HG02943 (cell line): ENCODE results near the gene NSMF.

Experiments
- ATAC-seq: cut with Tn5 transposase; IDR thresholded peaks from one replicate; pipeline ENCODE4 v1.9.1; 2021; ENCODE audit warnings: mild to moderate bottlenecking, low read depth, moderate library complexity; ENCODE audit not compliant: unreplicated experiment

The NSMF gene

DNA sequence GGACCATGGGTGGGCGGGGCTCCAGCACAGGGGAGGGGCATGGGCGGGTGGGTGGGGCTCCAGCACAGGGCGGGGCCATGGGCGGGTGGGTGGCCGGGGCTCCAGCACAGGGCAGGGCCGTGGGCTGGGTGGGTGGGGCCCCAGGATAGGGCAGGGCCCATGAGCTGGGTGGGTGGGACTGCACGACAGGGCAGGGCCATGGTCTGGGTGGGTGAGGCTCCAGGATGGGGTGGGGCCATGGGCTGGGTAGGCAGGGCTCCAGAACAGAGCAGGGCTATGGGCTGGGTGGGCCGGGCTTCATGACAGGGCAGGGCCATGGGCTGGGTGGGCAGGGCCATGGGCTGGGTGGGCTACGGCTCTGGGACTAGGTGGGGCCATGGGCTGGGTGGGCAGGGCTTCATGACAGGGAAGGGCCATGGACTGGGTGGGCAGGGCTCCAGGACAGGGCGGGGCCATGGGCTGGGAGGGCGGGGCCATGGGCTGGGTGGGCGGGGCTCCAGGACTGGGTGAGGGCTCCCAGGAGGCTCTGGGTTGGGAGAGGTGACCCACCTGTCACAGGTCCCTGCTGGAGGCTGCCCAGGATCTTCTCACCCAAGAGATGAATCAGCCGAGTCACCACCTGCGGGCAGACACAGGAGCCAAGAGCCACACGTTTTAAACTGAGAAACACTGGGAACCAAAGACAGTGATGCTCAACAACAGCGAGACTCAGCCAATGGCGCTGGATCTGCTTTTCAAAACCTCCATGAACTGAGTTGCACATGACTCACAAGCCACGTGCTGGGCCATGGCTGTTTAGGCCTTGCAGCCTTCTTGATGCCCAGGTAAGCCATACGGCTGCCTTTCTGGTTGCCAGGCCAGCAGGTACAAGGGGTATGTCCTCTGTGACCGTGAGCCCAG, 33.6 kb upstream of the NSMF start:
- ATAC-seq, result no peak

DNA sequence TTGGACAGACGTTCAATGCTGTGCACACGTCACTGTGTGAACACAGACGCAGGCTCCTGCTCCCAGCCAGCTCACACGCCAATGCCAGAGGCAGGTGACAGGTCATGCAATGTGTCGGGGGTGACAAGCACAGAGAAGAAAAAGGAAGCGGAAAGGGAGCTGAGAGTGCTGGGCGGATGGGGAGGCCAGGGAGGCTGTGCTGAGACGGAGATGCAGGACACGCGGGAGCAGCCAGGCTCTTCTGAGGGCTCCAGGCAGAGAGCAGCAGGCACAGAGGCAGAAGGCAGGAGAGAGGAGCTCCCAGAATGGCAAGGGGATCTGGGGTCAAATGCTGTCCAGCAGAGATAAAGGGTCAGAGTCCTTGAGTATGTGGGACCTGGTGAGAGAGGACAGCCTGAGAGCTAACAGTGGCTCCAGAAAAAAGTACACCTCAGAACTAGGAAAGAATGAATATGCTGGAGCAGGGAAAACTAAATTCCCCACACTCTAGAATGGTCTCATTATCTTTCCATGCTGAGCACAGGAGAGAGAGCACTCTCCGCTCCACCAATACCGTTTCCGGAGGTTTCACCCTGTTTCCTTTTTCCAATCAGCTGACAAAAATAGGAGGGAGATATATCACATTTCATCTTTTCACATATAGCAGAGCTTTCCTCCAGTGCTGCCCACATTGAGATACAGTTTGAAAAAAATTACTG, 32.8 kb upstream of the NSMF start:
- ATAC-seq, result no peak

- ATAC-seq, result no peak
Observed at GRCh38 chr9:137490532-137491186, 31.5 kb upstream of the NSMF start.

GRCh38 chr9:137488906-137489305, 29.8 kb upstream of the NSMF start:
- ATAC-seq, result no peak

DNA sequence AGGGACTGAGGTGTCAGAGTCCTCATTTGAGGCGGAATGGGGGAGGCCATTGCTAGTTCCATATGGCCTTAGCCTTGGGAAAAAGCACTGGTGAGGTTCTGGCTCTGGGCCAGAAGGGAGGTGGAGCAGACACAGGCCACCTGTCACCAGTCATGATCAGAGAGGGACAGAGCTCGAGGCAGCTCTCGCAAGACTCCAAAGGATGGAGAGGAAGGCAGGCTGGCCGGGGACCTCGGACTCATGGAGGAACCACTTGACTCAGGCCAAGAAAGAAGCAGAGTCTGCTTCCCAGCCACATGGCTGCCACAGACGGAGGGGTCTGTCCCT, 29.2 kb upstream of the NSMF start:
- ATAC-seq, result no peak

- no peak for ATAC-seq
Observed at GRCh38 chr9:137487454-137488326, 28.6 kb upstream of the NSMF start.

DNA sequence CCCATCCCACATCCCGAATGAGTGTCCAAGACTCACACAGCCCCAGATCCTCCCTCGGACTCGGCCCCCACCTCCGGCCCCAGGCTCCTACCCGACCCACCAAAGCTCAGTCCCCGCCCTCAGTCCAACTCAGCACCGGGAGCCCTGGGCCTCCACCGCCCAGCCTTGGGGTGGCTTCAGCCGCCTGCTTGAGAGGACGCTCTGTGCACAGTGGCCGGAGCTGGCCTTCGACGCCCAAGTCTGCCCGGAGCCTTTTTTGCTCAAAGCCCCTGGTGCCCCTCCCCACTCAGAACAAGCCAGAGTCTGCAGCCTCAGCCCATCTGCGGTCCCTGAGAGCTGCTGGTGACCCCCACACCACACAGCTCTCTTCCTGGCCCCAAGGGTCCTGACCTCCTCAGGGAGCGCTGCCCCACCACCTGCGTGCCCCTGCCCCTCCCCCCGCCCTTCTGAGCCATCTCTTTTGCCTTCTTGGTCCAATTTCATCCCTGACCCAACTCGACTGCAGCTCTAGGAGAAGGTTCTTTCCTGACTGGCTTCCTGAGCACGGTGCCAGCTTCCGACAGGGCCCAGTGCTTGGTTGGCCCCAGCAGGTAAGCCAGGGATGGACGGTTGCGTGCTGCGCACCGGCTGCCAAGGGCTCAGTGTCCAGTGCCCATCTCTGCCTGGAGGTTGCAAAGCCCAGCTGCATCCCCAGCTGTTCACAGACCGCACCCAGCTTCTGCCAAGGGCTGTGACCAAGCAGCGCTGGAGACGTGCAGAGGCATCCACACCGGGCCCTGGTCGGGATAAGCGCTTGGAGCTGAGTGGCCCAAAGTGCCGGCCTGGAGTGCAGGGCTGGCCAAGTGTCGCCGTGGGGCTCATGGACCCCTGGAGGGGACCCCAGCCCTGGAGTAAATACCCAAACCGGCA, 27.7 kb upstream of the NSMF start:
- no peak for ATAC-seq

DNA sequence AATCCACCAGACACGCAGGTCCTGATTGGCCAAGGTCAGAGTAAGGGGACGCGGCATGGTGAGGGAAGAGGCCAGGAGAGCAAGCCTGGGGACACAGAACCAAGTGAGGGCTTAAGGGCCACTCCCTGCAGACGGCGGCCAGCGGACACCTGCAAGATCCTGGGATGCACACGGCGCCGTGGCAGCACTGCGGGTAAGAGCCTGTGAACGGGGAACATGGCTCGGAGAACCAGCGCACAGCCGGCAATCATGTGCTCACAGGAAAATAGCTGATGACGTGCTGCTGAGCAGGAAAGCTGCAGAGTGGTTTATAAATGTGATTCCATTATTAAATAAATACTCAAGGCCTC, 27.0 kb upstream of the NSMF start:
- no peak for ATAC-seq

- no peak for ATAC-seq
Observed at GRCh38 chr9:137485343-137486140, 26.4 kb upstream of the NSMF start.

GRCh38 chr9:137484551-137485315, 25.6 kb upstream of the NSMF start:
- ATAC-seq, result no peak

DNA sequence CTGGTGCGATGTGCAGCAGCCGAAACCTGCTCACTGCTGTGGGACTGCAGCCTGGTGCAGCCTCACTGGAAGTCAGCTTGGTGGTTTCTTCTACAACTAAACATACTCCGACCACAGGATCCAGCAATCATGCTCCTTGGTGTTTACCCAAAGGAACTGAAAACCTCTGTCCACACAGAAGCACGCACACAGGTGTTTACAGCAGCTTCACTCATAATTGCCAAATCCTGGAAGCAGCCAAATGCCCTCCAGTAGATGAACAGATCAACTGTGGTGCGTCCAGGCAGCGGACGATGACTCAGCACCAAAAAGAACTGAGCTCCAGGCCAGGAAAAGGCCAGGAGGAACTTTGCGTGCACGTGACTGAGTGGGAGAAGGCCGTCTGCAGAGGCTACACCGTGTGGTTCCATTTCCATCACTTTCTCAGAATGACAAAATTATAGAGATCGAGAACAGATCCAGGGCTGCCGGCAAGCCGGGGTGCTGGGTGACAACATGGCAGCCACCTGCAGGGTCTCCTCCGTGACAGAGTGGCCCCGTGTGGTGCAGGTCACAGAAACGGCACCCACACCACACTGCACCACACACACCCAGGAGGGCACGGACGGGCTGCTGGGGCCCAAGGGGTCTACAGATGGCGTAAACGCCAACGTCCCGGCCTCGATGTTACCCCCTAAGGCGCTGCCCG, 23.1 kb upstream of the NSMF start:
- no peak for ATAC-seq

DNA sequence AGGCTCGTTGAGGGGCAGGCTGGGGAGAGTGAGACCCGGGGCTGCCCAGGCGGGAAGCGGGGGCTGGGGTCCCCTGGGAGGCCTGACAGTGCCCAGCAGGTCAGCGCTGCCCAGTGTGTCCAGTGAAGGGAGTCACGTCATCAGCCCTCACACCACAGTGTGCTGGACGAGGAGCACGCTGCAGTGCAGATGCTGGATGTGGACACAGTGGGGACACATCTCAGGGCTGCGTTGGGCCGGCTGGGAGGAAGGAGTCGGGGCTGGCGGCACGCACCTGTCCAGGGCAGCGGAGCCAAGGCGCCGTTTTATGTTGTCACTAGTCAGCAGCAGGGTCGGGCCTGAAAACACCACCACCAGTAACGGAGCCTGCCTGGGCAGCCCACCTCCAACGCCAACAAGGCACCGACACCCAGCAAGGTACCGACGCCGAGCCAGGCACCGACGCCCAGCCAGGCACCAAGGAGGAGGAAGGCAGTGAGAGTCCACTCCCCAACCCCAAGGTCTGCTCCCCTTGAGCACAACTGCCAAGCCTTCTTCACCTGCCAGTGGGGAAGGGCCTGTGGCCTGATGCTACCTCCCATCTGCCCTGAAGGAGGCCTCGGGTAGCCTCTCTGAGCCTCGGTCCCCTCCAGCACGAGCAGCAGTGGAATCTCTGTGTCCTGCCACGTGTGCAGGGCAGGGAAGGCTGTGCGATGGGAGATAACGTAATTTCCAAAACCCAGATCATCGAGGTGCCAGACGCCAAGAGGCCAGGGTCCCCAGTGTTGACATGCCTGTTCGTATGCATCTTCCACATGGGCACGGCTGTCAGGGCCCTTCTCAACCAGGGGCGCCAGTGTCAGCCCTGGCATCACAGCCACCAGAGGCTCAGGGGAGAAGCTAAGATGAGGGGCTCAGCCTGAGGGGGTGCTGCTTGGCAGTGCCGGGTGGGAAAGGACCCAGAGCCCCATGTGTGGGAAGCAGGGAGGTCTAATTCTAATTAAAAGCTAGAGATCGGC, 21.9 kb upstream of the NSMF start:
- ATAC-seq, result no peak

DNA sequence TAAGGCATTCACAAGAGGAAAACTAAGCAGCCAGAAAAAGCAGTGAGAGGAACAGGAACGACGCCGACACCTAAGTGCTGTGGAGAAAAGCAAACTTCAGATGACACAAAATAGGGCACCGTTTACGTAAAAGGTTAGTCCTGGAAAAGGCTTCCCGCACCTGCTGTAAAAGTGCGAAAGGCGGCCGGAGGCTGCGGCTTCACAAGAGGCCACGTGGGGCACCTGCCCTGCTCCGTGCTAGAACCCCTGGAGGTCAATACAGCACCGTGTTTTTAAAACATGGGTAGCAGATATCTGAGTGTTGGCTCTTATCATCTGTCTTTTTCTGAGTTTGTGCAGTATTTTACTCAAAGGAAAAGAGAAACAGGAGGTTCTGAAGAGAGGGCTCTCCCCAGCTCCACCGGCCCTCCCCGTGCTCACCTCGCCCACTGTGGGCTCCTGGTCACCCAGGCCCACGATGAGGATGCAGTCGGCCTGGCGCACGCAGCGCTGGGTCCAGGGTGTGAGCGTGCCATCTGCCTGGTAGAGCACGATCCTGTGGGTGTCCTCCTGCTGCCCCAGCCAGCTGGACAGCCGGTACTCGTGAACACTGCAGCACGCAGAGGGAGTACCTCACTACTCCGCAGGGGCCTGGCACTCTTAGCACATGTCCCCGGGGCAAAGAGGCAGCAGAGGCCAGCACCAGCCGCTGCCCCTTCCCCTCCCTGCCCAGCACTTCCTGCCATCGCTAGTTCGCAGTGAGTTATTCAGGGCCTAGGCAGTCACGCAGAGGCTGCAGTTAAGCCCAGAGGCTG, 21.0 kb upstream of the NSMF start:
- no peak for ATAC-seq

GRCh38 chr9:137478962-137479861, 20.1 kb upstream of the NSMF start:
- ATAC-seq, result no peak

GRCh38 chr9:137478613-137478961, 19.5 kb upstream of the NSMF start:
- ATAC-seq, result no peak
